RCC 7860 (cell line): ENCODE results near the gene TNK2.

Experiments used
- DNase-seq: peaks from one replicate; pipeline ENCODE4 v3.0.0-alpha.2; 2015; ENCODE audit warnings: low spot score
- FAIRE-seq: peaks from 2 replicates; lab custom pipeline; 2012; peaks lifted over from hg19 to GRCh38; lab: Jason Lieb, UNC

The TNK2 gene

DNA sequence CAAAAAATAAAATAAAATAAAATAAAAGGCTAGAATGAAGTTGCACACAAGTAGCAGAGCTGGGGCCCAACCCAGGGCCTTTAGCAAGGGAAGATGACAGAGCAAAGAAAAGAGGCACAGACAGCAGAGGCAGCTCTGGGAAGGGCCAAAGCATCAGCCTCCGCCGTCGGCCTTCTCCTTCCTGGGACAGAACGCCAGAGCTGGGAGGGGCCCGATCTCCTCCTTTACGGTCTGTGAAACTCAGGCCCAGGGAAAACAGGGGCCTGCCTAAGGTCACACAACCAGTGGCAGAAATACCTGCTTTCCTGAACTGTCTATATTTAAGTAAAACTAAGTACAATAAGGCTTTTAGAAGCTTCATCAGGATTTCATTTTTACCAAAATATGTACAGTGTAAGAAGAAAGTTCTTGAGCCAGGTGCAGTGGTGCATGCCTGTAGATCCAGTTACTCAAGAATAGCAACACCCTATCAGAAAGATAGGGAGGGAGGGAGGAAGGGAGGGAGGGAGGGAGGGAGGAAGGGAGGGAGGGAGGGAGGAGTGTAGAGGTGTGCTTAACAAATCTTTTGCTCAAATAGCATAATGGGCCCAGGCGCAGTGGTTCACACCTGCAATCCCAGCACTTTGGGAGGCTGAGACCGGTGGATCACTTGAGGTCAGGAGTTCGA is 53.6 kb downstream of the TNK2 start:
- FAIRE-seq = no peak

DNA sequence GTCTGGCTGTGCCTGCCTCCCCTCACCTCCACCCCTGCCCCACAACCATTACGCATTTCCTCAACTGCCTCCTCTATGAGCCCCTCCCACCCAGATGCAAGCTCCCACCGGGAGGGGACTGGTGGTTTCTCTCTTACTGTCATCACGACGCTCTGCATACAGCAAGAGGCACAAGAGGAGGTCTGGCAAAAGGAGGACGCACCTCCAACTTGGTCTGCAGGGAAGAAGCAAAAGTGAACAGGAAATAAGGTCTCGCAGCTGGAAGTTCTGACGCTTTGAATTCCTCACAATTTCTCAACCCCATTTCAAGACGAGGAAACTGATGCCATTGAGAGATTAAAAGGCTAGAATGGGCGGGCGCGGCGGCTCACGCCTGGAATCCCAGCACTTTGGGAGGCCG is 54.4 kb downstream of the TNK2 start:
- DNase-seq (no peak), FAIRE-seq (no peak)

More for the DNA sequence above, 53.6 kb downstream of the TNK2 start:
- DNase-seq = no peak

DNA sequence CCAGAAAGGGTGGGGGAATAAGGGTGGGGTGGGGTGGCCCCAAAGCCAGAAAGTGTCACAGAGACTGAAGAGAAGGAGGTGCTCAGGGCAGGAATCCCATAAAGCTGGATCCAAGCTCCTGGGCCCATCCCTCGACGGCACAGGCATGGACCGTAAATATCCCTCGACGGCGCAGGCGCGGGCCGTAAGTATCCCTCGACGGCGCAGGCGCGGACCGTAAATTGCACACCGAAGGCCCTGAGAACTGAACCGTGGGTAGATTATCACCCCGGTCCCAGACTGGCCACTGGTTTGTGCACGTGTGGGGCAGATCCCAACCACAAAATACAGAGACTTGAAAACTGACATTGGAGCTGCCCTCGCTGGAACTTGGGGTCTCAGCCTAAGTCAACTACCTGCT is 55.3 kb downstream of the TNK2 start:
- FAIRE-seq (no peak), DNase-seq (no peak)

DNA sequence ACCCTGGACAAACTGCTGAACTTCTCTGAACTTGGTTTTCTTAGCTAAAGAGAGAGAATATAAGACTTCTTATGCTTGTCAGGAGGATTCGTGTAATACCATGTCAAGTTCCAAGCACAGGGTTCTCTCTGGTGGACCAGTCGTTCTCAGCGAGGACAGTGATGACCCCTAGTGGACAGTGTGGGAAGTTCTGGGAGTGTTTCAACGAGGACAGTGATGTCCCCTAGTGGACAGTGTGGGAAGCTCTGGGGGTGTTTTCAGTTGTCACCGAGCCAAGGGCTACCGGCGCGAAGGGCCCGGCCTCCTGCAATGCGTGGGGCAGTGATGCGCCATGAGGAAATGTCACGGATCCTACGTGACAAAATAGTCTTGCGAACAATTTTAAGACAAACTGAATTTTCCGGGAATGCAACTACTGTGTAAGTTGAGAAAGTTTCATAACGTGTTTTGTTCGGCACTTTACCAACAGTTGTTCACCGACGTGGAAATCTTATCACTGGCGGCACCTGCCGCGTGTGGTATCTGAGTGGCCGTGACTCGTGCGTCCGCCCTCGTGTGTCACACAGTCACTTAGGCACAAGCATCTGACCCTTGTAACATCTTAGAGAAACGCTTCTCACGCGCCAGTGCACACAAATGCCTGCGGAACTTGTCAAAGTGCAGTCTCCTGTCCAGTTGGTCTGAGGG is 57.4 kb downstream of the TNK2 start:
- peak; percentile 82 for DNase-seq
- peak; percentile 57 for FAIRE-seq

DNA sequence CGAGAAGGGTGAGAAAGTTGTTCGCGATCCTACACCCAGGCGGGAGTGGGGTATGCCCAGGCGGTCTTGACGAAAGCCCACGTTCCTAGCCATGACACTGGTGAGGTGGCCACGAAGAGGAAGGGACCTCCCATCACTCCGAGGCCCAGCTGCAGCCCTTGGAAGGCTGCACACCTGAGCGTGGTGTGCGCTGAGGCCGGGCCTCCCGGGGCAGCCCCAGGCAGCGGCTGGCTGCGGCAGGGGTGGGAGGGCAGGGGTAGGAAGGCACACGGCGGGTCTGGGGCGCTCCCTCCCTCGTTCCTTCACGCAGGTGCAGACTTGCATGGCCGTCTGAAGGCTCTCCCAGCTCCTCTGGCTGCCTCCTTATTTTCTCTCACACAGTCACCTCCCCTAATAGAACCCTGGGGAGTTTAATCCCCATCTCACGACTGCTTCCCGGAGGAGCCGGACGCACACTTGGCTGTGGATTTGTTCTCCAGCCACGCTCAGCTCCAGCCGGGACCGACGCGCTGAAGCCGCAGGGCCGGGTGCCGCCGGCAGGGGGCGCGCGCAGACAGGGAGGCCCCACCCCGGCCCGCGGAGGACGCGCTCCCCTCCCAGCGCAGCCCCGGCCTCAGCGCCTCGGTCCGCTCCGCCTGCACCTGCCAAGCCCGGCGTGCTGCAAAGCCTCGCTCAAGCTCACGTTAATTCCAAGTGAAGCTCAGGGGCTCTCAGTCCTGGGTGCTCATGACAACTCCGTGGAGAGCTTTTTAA is 58.9 kb downstream of the TNK2 start:
- no peak for DNase-seq

DNA sequence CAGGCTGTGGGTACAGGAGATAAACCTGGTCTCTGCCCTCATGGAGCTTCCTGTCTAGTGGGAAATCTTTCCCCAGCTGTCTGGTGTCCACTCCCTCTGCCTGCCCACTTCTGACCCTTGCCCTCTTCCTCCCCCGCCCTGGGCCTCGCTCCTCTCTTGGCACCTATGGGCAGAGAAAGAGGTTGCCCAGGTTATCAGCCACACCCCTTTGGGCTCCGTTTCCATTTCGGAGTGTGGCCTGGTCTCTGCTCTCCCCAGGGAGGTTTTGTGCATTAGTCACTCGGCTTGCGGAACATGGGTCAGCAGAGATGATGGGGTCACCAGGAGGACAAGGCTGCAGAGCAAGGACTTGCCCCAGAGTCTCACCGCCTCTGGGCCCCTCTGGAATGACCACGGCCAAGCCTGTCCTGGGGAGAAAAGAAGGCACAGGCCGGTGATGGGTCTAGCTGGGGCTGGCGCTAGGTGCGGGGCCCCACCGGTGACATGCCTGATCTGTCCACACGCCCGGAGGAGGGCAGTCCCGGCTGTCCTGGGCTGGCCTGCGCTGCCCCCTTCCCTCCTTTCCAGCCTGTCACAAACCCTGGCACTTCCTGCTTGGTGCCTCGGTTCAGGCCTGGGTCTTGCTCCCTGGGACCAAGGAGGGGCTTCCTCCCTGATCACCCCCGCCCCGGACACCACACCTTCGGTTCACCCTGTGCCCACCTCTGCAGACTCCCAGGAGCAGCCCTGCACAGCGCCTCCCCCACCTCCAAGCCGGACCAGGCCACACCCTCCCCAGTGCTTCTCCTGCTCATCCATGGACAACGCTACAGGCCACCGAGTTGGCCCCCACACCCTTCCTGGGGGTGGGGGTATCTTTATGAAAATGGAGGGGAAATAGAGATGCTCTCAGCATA is 61.0 kb downstream of the TNK2 start:
- FAIRE-seq = peak; percentile 91
- peak; percentile 94 for DNase-seq

More for the DNA sequence above, 58.9 kb downstream of the TNK2 start:
- FAIRE-seq = no peak

DNA sequence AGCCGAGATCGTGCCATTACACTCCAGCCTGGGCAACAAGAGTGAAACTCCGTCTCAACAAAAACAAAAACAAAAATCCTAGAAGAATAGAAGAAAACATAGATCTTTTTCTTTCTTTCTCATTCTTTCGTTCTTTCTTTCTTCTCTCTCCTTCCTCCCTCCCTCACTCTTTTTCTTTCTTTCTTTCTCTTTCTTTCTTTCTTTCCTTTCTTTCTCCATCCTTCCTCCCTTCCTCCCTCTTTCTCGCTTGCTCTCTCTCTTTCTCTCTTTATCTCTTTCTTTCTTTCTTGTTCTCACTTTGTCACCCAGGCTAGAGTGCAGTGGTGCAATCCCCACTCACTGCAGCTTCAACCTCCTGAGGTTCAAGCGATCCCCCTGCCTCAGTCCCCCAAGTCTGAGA is 62.9 kb downstream of the TNK2 start:
- FAIRE-seq (no peak), DNase-seq (no peak)

DNA sequence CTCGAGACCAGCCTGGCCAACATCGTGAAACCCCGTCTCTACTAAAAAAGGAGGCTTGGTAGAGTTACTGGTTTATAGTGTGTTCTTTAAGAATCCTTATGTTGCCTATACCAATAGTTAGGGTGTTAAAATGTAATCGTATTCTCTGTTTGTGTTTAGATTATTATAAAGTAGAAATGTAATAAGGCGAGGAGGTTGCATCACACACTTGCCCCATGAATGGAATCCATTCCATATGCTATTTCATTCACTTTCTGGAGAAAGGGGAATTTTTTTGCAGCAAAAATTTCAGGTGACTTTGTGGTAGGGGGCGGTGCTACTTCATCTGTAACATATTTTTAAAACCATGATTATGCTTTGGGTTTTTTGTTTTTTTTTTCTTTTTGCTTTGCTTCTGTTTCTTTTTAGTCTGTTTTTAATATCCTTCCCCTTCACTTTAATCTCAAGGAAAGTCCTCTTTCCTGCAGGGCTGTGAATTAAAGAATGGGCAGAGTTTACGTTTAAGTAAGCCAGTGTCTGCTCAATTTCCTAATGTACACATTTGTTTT is 63.6 kb downstream of the TNK2 start:
- FAIRE-seq (no peak), DNase-seq (no peak)

DNA sequence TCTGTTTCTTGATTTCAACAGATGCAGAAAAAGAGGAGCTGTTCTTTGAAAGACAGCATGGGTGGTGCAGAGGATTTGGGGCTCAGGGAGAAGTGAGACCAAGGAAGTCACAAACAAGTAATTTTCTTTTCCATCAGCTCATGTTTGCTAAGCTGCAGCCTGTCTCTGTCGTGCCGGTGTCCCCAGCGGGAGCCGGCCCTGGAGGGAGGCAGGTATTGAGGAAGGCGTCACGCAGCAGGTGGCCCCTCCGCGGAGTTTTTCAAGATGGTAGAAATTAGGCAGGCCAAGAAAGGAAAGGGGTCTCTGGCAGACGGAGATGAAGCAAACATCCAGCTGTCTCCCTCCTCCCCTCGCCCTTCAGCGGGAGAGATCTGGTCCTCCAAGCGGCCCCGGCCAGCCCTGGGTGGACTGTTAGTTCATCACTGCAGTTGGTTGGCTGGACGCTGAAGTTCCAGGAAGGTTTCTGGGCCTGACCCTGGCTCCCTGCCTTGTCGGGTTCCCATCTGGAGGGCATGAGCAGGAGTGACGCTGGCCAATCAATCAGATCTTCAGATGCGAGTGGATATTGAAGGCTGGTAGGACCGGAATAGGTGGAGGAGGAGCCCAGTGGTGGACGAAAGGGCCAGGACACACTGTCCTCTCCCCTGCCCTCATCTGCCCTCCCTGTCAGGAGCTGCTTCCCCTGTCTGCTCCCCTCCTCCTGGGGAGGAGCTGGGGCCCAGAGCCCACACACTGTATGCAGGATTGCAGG is 68.9 kb downstream of the TNK2 start:
- FAIRE-seq = no peak
- no peak for DNase-seq

DNA sequence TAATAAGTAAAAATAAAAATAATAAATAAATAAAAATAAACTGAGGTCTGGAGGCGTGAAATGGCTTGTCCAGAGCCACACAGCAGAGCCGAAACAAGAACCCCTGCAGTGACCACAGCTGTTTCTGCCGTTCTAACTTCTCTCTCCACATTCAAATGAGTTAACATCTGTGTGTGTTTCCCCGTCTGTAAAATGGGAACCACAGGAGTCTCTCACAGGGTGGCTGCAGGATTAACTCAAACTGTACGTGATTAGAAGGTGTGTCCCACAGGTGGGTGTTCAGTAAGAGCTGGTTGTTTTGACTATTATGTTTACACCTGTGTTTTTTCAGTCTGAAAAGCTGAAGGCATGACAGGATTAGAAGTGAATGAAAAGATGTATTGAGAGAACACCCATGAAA is 69.6 kb downstream of the TNK2 start:
- FAIRE-seq (no peak), DNase-seq (no peak)

DNA sequence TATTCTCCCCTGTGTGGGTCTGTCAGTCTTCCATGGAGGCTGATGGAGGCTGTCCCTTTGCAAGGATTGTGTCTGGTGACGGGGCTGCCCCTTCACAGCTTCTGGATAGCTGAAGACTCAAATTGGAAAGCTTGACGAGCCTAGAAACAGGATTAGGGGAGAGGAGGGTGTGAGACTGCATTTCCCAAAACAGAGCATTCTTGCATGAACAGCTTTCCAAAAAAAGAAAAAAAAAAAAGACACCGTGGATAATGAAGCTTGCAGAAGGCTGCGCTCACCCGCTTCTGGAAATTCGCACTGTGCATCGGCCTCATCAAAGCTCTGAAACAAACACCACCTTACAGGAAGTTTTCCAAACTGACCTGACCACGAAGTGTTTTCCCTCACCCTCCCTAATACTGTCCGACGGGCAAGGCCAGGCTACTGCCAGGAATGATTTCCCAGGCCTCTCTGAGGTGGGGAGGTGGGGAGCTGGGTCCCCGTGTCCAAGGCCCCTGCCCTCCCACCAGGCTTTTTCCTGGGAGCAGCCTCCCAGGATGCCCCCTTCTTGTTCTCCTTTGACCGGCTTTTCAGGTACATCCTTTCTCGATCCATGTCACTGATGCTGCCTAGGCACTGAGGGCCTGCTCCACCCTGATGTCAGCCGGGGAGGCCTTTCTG is 71.7 kb downstream of the TNK2 start:
- FAIRE-seq (no peak), DNase-seq (no peak)

DNA sequence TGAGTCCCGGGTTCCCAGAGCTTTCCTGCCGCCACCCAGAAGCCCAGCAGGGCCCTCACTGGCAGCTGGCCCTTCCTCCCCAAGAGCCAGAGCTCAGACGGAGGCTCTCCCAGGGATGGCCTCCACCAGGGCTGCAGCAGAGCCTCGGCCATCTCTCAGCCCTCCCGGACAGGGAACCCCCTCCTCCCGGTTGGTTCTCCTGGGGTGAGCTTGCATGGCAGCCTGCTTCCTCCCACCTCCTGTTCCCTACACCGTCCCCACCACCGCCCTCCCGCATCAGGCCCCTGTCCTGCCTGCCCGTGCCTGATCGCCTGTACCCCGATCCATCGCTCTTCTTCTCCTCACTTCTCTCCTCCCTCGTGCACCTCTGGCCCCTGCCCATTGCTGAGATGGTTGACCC is 72.6 kb downstream of the TNK2 start:
- FAIRE-seq = no peak
- no peak for DNase-seq

DNA sequence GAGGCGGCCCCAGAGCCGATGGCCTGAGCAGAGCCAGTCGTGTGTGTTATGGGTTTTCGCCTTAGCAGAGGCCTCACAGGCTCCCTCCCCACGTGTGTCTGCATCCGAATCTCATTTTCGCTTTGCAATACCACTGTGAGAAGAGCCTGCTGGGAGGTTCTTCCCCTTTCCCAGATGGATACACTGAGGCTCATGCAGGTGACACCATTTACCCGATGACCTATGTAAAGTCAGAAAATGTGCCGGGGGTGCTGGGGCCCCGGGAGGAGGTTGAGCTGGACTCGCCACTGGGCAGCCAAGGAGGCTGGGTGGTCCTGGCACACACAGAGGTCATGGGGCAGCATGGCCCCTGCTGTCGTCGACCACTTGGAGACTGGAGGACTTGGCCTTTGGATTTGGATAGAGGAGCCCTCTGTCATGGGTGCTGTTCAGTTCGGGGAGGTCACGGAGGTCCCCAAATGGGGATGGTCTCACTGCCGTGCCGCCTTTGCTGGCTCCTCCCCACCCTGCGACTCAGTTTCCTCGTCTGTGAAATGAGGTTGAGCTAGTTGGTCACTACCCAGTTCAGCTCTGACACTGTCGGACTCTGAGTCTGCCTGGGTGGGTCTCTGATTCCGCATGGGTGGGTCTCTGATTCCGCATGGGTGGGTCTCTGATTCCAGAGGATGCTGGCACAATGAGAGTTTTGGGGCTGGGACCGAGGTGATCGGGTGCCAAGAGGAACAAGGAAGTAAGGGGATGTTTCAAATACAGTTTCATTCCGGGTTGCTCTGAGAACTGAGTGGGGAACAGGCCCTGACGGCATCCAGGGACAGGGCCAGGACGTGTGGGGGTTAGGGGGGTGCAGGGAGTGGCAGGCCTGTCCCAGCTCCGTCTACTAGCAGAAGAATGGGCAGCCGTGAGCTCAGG is 73.4 kb downstream of the TNK2 start:
- no peak for FAIRE-seq
- DNase-seq = no peak

DNA sequence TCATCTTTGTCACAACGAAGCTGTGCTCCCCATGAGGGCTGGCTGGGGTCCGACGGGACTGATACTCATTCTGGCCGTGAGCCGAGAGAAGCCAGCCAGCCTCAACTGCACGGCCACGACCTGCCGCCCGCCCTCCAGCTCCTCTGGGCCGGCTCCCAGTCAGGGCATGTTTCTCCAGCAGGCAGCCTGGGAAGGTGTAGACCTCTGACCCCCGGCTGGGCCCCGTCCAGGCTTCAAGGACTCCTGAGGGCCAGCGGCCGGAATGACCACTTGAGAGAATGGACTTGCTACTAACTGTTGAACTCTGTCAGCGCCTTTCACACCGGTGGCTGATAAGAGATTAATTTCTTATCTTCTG is 78.5 kb downstream of the TNK2 start:
- FAIRE-seq = no peak
- DNase-seq = no peak

DNA sequence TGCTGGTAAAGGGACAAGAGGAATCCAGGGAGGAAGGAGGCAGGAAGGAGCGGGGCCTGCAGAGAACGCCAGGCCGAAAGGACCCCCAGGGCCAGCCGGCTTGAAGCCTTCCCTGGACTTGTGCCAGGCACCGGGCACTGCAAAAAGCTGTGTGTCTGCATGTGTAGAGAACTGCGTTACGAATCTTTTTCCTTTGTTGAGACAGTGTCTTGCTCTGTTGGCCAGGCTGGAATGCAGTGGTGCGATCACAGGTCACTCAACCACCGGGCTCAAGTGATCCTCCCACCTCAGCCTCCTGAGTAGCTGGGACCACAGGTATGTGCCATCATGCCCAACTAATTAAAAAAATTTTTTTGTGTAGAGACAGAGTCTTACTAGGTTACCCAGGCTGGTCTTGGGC is 79.6 kb downstream of the TNK2 start:
- FAIRE-seq = no peak
- no peak for DNase-seq

DNA sequence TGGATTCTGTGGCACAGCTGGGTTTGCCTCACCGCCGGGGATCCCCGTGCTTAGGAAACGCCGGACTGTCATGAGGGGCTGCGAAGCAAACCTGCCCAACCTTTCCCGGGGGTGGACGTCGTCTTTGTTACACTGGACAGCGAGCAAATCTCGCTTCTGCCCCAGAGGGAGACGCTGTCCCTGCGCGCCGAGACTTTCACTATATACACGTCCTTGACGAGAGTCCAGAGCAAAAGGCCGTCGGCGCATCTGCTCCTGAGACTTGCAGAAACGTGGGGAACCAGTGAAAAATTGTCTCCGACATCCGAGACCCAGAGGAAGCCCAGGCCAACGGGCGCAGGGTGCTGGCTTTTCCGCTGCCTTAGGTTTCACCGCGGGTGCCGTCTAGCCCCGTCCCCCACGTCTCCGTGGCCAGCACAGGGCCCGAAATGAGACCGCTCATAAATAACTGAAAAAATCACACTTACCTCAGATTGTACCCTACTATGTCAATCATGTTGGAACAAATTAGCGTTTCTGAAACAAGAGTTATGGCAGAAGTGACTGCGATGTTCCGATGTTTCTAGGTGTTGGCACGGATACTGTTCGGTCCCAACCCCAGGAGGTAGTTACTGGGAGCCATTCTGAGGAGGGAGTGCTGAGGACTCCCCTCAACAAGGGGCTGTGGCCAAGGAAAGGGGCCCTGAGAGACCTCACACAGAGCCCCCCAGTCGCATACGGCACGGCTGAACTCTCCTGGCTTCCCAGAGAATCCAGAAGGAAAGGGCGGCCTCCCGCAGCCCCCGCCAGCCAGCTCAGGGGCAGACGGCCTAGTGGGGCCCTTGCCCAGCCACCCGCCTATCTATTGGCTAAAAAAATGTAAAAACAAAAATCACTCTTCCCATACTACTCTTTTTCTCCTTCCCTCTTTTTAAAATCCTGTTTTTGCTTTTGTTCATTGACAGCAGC is 82.2 kb downstream of the TNK2 start:
- FAIRE-seq (no peak), DNase-seq (no peak)

DNA sequence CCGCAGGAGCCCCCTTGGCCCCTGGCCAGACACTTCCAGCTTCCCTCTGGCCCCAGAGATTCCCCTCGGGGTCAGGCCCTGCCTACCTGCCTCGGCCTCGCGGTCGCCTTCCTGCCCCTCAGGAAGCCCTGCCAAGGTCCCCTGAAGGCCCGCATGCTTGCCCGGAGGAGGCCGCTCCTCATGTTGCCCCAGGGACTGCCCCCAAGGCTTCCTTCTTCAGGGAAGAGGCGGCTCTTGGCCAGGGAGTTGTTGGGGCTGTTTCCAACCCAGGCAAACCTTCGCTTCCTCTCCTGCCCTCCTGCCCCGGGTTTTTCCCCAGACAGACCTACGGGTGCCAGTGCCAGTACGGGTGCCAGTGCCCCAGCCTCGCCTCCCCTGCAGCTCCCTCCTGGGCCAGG is 83.2 kb downstream of the TNK2 start:
- DNase-seq (no peak), FAIRE-seq (no peak)
